RPMI7951 (cell line): Measurements from ENCODE around the gene RAB3IL1. TPM values are rescaled to one million over a fixed set of nuclear protein-coding genes. Genes with fewer than 3 reads are reported as not detected.
"Not testable (repeated sequence)": the region's sequence is repeated elsewhere in the genome, so short reads cannot be mapped to it uniquely, and the experiment has no call there.

Experiments used
- DNase-seq: peaks from one replicate; pipeline ENCODE4 v3.0.0-alpha.2; 2012; ENCODE audit warnings: low read depth
- total RNA-seq: library from RNA; depleted of rRNA; stranded (reverse); fragments of >200 nt; shearing (Covaris generic); gene quantifications from 2 replicates; pipeline ENCODE4 v1.2.3, GENCODE V29; 2014; rRNA removed

The RAB3IL1 gene, protein sequence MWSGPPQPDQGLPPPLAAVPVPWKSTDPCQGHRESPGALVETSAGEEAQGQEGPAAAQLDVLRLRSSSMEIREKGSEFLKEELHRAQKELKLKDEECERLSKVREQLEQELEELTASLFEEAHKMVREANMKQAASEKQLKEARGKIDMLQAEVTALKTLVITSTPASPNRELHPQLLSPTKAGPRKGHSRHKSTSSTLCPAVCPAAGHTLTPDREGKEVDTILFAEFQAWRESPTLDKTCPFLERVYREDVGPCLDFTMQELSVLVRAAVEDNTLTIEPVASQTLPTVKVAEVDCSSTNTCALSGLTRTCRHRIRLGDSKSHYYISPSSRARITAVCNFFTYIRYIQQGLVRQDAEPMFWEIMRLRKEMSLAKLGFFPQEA
- 0.84 and 1.7 TPM in 2 replicates for total RNA-seq

DNA sequence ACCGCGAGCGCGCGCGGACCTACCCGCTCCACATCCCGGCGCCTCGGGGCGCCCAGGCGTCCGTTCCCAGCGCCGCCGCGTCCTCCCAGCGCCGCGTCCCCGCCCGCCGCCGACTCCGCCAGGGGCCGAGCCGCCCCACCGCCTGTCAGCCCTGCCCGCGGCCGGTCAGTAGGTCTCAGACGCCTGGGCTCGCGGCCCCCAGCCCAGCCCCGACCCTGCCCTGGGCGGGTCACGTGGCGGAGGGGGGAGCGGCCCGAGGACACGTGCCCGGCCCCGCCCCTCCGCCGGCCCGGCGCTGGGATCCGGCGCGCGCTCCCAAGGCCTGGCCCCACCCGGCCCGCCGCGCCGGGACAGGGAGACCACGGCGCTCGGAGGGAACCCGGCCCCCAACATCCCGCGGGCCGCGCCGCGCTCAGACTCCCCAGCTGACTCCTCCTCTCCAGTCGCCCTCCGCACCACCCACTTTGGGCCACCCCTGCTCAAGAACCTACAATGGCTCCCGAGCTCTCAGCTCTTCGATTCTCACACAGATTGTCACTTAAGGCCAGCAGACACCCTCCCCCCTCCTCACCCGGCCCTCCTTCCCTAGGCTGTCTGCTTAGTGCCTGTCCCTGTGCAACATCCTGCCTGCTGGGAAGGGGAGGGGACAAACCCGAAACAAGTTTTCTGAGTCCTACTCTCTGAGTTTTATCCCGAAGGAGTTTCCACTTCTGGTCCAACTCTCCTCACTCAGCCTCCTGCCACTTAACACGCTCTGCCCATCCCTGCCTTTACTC, at the start of gene RAB3IL1:
RAB3IL1 (minus strand) TSS at position 233 of the 776 bp plus-strand sequence; CDS start at position 34, 199 bp downstream.
- peak; percentile 49 for DNase-seq

DNA sequence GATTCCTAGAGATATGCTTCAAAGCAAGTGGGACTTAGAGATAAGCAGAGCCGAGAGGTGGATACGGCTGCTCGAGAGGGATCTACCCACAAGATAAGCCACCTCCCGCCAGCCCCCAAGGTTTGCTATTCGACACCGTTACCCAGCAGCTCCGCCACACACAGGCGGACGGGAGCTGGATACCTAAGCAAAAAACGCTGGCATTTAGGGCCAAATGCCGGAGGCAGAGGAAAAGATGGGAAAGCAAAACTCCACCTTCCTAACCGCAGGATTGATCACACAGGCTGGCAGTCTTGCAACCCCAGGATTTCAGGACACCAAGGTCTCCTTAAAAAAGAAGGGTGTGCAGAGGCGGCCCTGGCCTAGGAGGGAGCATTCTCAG, 49.4 kb upstream of the RAB3IL1 start:
- peak; percentile 87 for DNase-seq

DNA sequence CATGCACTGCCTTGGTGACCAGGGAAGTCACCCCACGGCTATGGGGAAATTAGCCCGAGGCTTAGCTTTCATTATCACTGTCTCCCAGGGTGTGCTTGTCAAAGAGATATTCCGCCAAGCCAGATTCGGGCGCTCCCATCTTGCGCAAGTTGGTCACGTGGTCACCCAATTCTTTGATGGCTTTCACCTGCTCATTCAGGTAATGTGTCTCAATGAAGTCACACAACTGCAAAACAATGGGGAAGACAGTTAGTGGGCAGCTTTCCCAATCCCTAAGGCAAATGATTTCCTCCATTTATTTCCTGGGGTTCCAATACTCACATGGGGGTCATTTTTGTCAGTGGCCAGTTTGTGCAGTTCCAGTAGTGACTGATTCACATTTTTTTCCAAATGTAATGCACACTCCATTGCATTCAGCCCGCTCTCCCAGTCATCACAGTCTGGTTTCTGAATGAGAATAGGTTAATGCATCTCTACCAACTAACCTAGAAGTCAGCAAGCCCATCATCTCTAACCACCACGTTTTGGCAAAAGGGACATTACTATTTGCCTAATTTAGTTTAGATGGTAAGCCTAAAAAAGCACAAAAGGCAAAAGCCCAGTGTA, 47.4 kb upstream of the RAB3IL1 start:
- not testable (repeated sequence) for DNase-seq

DNA sequence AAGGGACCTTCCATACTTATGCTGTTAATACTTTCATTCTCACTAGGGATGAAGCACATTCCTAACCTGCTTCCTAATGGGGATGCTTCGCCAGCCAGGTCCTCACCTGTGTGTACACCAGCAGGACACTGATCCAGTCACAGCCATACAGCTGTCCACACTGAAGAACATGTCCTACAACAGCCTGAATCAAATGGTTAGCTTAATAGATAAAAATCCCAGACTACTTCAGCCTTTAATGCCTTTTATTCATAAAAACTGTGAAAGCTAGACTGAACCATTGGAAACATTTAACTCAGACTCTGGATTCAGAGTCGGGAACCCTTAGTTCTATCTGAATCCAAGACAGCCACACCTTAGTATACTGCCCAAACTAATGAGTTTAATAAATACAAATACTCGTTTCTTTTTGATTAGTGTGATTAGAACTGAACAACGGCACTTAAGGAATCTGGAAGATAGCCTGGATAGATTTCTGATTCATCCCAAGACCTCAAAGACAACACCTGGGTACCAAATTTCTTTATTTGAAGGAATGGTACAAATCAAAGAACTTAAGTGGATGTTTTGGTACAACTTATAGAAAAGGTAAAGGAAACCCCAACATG, 46.8 kb upstream of the RAB3IL1 start:
- DNase-seq = no peak

DNA sequence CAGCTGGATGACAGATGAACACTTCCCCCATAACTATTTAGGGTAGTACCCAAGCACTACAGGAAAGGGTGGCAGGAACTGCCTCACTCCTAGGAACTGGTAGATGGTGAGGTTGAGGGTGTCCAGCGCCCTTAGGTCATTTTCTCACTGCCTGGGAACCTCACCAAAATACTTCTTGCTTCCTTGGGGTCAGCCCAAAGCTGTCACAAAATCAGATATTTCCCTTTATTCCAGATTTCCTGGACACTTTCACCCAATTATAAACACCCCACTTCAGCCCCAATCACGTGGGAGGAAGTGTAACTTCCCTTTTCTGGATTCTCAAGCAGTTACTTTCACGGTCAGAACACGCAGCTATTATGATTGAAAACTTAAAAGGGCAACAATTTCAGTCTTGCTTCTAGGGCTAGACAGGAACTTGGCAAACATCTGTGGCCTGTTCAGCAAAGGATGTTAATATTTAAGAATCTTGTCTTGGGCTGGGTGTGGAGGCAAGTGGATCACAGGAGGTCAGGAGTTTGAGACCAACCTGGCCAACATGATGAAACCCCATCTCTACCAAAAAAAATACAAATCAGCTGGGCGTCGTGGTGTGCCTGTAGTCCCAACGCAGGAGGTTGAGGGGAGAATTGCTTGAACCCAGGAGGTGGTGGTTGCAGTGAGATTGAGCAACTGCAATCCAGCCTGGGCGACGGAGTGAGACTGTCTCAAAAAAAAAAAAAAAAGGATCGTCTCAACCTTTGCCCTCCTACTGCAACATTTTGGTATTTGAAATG, 46.1 kb upstream of the RAB3IL1 start:
- peak; percentile 83 for DNase-seq

DNA sequence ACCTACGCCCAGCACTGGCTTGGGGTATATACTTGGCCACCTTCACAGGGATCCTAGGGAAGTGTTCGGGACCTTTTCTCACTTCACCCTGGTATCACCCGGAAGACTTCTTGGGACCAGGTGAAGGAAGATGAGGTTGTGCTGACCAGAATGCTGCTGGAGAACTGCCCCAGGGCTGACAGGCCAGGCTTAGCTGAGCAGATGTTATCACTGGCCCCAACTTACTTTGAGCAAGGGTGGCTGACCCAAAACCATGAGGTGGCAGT, 45.6 kb upstream of the RAB3IL1 start:
- DNase-seq = no peak

DNA sequence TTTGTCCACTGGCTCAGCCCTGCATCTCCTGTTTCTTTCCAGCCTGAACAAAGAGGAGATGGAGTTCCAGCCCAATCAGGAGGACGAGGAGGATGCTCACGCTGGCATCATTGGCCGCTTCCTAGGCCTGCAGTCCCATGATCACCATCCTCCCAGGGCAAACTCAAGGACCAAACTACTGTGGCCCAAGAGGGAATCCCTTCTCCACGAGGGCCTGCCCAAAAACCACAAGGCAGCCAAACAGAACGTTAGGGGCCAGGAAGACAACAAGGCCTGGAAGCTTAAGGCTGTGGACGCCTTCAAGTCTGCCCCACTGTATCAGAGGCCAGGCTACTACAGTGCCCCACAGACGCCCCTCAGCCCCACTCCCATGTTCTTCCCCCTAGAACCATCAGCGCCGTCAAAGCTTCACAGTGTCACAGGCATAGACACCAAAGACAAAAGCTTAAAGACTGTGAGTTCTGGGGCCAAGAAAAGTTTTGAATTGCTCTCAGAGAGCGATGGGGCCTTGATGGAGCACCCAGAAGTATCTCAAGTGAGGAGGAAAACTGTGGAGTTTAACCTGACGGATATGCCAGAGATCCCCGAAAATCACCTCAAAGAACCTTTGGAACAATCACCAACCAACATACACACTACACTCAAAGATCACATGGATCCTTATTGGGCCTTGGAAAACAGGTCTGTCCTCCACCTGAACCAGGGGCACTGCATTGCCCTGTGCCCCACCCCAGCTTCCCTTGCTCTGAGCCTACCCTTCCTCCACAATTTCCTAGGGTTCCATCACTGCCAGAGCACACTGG, 45.0 kb upstream of the RAB3IL1 start:
- DNase-seq = peak; percentile 38

DNA sequence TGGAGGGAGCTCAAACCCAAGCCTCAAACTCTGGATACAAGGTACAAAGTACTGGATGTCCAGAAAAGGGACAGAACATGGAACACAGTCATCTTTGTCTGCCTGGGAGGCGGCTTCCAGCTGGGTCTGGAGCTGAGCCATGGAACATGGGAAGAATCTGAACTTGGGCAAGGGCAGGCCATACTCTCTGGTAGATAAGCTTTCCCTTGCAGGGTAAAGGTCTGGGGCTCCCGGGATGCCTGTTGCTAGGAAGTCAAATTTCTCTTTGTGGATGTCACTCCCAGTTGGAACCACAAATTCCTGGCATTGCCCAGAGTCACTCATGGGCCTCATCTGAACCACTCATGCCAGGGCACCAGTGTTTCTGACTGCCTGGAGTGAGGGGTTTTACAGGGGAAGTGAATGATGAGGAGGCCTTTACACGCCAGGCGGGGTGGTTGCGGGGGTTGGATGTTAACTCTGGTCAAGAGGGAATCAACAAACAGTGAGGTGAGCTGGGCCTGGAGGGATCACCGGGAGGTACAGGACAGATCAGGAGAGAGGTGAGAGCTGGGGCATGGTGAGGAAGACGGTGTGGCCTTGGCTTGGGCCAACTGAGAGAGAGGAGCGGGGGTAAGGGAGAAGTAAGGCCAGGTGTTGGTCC, 44.3 kb upstream of the RAB3IL1 start:
- peak; percentile 83 for DNase-seq

DNA sequence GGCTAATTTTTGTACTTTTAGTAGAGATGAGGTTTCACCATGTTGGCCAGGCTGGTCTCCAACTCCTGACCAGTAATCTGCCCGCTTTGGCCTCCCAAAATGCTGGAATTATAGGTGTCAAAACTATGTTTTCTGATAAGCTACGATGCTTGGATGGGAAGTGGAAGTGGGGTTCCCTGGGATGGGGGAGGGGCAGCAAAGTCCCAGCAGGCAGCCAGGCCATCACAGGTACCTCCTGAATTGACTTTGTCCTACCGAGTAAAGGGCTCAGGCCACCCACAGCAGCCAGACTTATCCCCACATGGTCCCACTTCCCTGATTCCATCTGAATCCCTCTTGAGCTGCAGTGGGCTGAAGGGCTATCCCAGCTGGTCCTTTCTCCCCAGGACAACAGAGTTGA, 43.2 kb upstream of the RAB3IL1 start:
- no peak for DNase-seq

DNA sequence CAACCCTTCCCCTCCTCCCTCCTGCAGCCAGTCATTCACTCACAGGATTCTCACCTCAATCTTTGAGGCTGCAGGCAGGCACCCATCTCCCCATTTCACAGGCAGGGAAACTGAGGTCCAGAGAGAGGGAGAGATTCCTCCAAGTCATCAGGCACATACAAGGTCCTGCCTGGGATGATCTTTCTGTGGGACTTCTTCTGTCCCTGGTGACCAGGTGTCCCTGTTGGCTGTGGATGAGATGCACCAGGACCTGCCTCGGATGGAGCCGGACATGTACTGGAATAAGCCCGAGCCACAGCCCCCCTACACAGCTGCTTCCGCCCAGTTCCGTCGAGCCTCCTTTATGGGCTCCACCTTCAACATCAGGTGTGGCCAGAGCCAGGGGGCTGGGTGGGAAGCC, 42.3 kb upstream of the RAB3IL1 start:
- DNase-seq = no peak

DNA sequence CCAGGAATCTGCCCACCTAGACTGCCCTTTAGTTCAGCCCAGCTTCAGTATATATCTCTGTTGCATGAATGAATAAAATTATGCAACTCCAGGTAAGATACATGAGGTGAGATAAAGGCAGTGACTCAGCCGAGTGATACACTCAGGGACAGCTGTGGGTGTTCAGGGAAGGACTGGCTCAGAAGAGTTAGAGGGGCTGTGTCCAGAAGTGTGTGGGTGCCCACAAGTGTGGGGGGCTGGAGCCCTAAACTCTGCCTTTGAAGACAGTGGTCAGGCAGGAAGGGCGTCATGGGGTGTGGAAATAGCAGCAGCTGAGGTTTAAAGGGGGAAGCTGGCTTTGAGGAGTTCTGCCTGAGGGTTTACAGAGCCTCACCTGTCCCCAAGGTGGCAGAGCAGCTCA, 41.7 kb upstream of the RAB3IL1 start:
- no peak for DNase-seq

DNA sequence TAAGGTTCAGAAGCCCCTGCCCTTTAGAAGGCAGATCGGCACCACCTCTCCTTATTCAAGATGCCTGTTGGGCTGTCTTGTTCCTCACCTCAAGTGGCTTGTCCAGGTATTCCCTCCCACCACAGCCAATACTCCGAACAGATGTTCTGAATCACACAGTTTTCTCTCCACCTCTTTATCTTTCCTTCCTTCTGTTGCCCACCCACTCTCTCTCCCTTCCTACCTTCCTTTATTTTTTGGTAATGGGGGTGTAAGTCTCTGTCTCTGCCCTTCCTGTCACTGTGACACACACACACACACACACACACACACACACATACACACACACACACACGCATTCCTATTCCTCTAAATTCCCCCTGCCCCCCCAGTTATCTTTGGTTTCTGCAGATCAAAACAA, 41.2 kb upstream of the RAB3IL1 start:
- no peak for DNase-seq

DNA sequence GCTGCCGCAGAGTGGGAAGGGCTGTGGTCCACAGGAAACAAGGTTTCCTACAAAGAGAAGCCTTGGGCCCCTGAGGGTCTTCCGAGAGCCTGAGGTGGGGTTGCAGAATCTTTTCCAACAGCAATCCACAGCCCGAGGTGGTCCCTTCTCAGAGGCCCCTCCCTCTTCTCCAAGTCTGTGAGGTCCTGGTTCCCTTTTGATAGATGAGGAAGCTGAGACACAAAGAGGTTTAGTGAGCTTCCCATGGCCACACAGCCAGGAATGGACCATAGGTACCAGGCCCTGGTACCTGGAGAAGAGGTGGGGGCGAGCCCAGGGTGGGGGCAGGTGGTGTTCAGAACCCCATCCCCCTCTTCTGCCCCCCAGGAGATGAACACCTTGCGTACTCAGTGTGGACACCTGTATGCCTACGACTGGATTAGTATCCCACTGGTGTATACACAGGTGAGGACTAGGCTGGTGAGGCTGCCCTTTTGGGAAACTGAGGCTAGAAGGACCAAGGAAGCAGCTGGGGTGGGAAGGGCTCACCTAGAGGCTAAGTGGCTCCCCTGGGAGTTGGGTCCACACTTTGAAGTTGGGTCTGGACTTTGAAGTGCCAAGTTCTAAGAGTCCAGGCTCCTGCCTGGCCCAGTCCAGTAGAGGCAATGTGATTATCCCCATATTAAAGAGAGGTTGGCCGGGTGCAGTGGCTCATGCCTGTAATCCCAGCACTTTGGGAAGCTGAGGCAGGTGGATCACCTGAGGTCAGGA, 39.8 kb upstream of the RAB3IL1 start:
- DNase-seq = no peak

DNA sequence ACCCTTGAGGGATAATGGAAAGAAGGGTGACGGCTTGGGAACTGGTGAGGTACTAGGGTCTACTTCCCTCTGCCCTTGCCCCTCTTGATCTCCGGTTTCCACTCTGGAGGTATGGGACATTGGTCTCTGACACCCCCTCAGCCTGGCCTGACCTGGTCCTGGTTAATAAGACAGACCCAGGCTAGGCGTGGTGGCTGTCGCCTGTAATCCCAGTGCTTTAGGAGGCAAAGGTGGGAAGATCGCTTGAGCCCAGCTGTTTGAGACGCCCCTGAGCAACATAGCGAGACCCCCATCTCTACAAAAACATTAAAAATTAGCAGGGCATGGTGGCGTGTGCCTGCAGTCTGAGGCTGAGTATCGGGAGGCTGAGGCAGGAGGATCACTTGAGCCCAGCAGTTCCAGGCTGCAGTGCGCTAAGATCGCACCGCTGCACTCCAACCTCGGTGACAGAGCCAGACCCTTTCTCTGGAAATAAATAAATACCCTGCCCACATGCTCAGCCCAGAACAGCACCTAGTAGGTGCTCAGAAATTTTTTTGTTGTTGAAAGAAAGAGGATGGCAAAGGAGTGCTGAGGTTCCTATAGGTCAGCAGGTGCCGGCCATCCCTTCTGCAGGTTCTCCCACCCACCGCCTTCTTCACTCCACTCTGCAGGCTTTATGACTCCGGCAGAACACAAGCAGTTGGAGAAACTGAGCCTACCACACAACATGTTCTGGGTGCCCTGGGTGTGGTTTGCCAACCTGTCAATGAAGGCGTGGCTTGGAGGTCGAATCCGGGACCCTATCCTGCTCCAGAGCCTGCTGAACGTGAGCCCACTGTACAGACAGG, 39.0 kb upstream of the RAB3IL1 start:
- no peak for DNase-seq

DNA sequence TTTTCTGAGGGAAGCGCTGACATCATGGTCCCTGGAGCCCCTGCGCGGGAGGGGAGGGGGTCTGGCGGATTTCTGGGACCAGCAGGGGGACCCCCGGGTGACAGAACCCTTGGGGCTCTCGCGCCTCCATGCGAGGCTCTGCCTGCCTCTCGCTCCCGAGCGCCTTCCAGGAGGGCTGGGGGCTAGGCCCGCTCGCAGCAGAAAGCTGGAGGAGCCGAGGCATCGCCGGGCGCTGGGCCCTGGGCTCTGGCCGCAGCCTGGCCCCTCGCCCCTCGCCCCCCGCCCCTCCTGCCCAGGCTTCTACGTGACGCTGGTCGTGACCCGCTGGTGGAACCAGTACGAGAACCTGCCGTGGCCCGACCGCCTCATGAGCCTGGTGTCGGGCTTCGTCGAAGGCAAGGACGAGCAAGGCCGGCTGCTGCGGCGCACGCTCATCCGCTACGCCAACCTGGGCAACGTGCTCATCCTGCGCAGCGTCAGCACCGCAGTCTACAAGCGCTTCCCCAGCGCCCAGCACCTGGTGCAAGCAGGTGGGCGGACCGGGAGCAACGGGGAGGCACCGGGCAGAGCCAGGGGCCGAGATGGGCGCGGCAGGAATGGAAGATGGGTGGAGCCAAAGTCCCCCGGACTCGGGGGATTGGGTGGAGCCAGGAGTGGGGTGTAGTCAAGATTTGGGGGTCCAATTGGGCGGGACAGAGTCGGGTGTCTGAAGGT, 38.2 kb upstream of the RAB3IL1 start:
- DNase-seq = no peak

DNA sequence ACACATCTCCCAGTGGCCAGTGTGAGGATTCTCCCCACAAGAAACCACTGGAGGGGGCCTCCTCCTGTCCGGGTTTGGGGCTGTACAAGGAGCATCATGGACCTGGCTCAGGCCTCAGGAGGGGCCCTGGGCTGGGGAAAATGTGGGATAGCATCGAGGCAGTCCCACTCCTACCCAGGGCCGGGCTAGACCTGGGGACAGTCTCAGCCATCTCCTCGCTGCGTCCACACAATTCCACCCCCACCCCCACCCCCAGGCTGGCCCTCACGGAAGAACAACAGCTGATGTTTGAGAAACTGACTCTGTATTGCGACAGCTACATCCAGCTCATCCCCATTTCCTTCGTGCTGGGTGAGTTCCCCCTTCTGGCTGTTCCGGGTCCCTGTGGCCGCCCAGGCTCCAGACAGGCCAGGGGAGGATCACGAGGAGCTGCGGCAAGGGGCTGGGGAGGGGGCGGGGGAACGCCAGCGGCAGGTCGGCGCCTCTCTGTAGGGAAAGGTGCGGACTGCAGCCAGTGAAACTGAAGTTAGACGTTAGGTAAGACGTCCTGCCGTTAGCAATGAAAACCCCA, 37.6 kb upstream of the RAB3IL1 start:
- peak; percentile 39 for DNase-seq

DNA sequence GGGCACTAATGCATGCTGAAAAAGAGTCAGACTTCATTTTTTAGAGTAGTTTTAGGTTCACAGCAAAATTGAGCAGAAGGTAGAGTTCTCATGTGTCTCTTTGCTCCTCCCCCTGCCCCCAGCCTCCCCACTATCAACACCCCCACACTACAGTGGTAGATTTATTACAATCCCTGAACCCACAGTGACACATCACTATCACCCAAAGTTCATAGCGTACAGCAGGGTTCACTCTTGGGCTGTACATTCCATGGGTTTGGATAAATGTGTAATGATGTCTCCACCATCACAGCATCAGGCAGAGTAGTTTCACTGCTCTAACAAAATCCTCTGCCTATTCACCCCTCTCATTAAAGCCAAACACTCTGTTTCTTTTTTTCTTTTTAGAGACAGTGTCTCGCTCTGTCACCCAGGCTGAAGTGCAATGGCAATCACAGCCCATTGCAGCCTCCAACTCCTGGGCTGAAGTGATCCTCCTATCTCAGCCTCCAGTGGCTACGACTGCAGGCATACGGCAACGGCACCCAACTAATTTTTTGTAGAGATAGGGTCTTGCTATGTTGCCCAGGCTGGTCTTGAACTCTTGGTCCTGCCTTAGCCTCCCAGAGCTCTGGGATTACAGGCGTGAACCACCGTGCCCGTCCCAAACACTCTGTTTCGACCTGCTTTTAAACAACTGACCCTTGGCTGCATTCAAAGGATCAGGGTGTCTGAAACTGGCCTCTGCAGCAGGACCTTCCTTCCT, 36.9 kb upstream of the RAB3IL1 start:
- DNase-seq = peak; percentile 38
